HuH-7.5 (cell line): ENCODE data around the gene ABLIM1.
"Not testable (repeated sequence)": the region's sequence is repeated elsewhere in the genome, so short reads cannot be mapped to it uniquely, and the experiment has no call there.

Experiments
- DNase-seq: peaks from one replicate; pipeline ENCODE4 v3.0.0; 2011; ENCODE audit warnings: low spot score

ABLIM1 gene

GRCh38 chr10:114658175-114658574 lies at the start of gene ABLIM1:
Gene ABLIM1 (minus strand): TSS chr10:114658275. CDS start chr10:114658200, 75 bp downstream.
- no peak for DNase-seq

- no peak for DNase-seq
These were observed 48.5 kb upstream of the ABLIM1 start for GRCh38 chr10:114706458-114707055.

- DNase-seq = no peak
These were observed 46.6 kb upstream of the ABLIM1 start for GRCh38 chr10:114704679-114705078.

GRCh38 chr10:114703377-114704107 lies 45.5 kb upstream of the ABLIM1 start:
- no peak for DNase-seq

- DNase-seq = no peak
These were observed 40.4 kb upstream of the ABLIM1 start for GRCh38 chr10:114698271-114699061.

- DNase-seq = no peak
These were observed 39.1 kb upstream of the ABLIM1 start for GRCh38 chr10:114697061-114697598.

GRCh38 chr10:114696301-114696700 lies 38.2 kb upstream of the ABLIM1 start:
- DNase-seq = not testable (repeated sequence)

- DNase-seq = peak; percentile 49
These were observed 36.7 kb upstream of the ABLIM1 start for GRCh38 chr10:114694752-114695151.

GRCh38 chr10:114694062-114694461 lies 36.0 kb upstream of the ABLIM1 start:
- DNase-seq = no peak

- no peak for DNase-seq
These were observed 33.4 kb upstream of the ABLIM1 start for GRCh38 chr10:114691442-114691941.

GRCh38 chr10:114688786-114689185 lies 30.7 kb upstream of the ABLIM1 start:
- no peak for DNase-seq

- DNase-seq = no peak
These were observed 29.4 kb upstream of the ABLIM1 start for GRCh38 chr10:114687459-114687858.

- DNase-seq = no peak
These were observed 27.9 kb upstream of the ABLIM1 start for GRCh38 chr10:114686013-114686412.

- no peak for DNase-seq
These were observed 27.4 kb upstream of the ABLIM1 start for GRCh38 chr10:114685456-114685855.

GRCh38 chr10:114684822-114685209 lies 26.7 kb upstream of the ABLIM1 start:
- peak; percentile 41 for DNase-seq

- DNase-seq = no peak
These were observed 26.2 kb upstream of the ABLIM1 start for GRCh38 chr10:114684084-114684821.

GRCh38 chr10:114683593-114683992 lies 25.5 kb upstream of the ABLIM1 start:
- DNase-seq = no peak

GRCh38 chr10:114683162-114683561 lies 25.1 kb upstream of the ABLIM1 start:
- no peak for DNase-seq

- DNase-seq = no peak
These were observed 24.5 kb upstream of the ABLIM1 start for GRCh38 chr10:114682532-114682931.

GRCh38 chr10:114682121-114682520 lies 24.0 kb upstream of the ABLIM1 start:
- no peak for DNase-seq

- no peak for DNase-seq
These were observed 23.5 kb upstream of the ABLIM1 start for GRCh38 chr10:114681542-114681941.
